Measurements from ENCODE around the gene PDE8A. TPM values are rescaled to one million over a fixed set of nuclear protein-coding genes. Genes with fewer than 3 reads are reported as not detected.

The PDE8A gene
- total RNA-seq, 1 donor from 2014 or later: 17.4 TPM

- intact Hi-C loops (cut with micrococcal nuclease): loop anchor here (1.0 to 2.0 kb wide), 2 partner anchors 81 to 92 kb away; partner anchors contain the start of gene PDE8A
- no peak overlapping the region for H3K4me3 Mint-ChIP-seq
- peaks cover 21% of the 10 kb centered on the region for H3K36me3 Mint-ChIP-seq (ENCODE audit: low read depth)
- no peaks in the 10 kb centered on the region for H3K9me3 Mint-ChIP-seq
- peaks cover 13% of the 10 kb centered on the region for H3K4me1 Mint-ChIP-seq (ENCODE audit: low read depth)
- peak overlapping the region; percentile 87 for H3K27ac Mint-ChIP-seq
- H3K27me3 Mint-ChIP-seq (ENCODE audit: insufficient read depth): no peaks in the 10 kb centered on the region
- no peak for DNase-seq (ENCODE audit: low spot score)
Measured at GRCh38 chr15:85072917-85073316, 91.3 kb downstream of the PDE8A start.

GRCh38 chr15:85073556-85074194 is 92.0 kb downstream of the PDE8A start:
- Mint-ChIP-seq H3K9me3 (no peaks in the 10 kb centered on the region), H3K4me1 (ENCODE audit: low read depth) (peaks cover 13% of the 10 kb centered on the region), H3K4me3 (no peak overlapping the region), H3K27me3 (ENCODE audit: insufficient read depth) (no peaks in the 10 kb centered on the region), H3K27ac (peak overlapping the region; percentile 87), H3K36me3 (ENCODE audit: low read depth) (peaks cover 21% of the 10 kb centered on the region)
- intact Hi-C loops (cut with micrococcal nuclease): loop anchor here (1.0 to 2.0 kb wide), 2 partner anchors 81 to 93 kb away; partner anchors contain the start of gene PDE8A
- DNase-seq (ENCODE audit: low spot score): no peak

GRCh38 chr15:85086855-85087254 is 105.2 kb downstream of the PDE8A start:
- Mint-ChIP-seq H3K4me1 (ENCODE audit: low read depth) (no peaks in the 10 kb centered on the region), H3K27me3 (ENCODE audit: insufficient read depth) (no peaks in the 10 kb centered on the region), H3K9me3 (no peaks in the 10 kb centered on the region), H3K27ac (no peak overlapping the region), H3K36me3 (ENCODE audit: low read depth) (peaks cover 10% of the 10 kb centered on the region), H3K4me3 (no peak overlapping the region)
- intact Hi-C loops (cut with micrococcal nuclease): no loop called here
- no peak for DNase-seq (ENCODE audit: low spot score)

GRCh38 chr15:85088300-85088699 is 106.6 kb downstream of the PDE8A start:
- Mint-ChIP-seq H3K27me3 (ENCODE audit: insufficient read depth) (no peaks in the 10 kb centered on the region), H3K27ac (no peak overlapping the region), H3K4me1 (ENCODE audit: low read depth) (no peaks in the 10 kb centered on the region), H3K36me3 (ENCODE audit: low read depth) (peaks cover 10% of the 10 kb centered on the region), H3K4me3 (no peak overlapping the region), H3K9me3 (no peaks in the 10 kb centered on the region)
- DNase-seq (ENCODE audit: low spot score): no peak
- intact Hi-C loops (cut with micrococcal nuclease): no loop called here

DNA sequence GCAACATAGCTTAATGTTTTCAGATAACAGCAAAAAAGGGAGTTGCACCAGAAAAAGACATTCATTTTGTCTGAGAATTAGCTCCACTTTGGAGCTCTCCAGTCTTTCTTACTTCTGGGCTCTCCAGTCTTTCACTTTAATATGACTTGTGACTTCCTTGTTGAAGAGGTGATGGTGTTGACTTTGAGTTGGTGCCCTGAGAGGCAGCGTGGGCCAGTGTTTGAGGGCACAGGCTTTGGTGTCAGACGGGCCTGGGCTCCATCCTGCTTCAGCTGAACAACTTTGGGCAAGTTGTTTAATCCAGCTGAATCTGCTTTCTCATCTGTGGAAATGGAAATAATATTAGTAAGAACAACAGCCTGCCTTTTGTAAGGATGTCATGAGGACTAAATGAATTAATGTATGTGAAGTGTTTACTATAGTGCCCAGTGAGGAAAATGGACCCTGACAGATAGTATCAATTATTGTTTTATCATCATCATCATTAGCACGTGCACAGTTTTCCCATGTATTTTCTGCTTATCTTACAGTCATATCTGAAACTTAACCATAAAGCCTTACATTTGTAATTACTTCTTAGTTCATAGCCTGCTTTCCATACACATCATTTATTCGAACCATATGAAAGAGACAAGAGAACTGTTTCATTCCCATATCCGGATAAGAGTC is 108.4 kb downstream of the PDE8A start:
- Mint-ChIP-seq H3K9me3 (no peaks in the 10 kb centered on the region), H3K4me3 (no peak overlapping the region), H3K27ac (no peak overlapping the region), H3K27me3 (ENCODE audit: insufficient read depth) (no peaks in the 10 kb centered on the region), H3K4me1 (ENCODE audit: low read depth) (no peaks in the 10 kb centered on the region), H3K36me3 (ENCODE audit: low read depth) (peaks cover 12% of the 10 kb centered on the region)
- intact Hi-C loops (cut with micrococcal nuclease): no loop called here
- DNase-seq (ENCODE audit: low spot score): no peak

DNA sequence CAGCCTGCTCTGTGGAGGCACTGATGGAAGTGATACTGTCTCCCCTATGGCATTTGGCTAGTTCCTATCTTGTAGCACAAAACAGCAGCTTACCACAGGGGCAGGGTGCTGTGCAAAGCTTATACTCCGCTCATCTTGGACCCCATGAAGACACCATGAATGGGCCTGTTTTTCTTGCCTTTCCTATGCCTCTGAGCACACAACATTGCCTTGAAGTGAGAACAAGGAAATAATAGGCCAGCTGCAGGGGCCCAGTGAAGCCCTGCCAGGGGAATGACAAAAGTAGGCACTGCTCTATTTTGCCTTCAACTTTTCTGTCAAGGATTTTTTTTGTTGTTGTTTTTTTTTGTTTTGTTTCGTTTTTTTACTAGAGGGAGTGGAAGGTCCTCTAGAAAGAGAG is 110.3 kb downstream of the PDE8A start:
- H3K27me3 Mint-ChIP-seq (ENCODE audit: insufficient read depth): no peaks in the 10 kb centered on the region

DNA sequence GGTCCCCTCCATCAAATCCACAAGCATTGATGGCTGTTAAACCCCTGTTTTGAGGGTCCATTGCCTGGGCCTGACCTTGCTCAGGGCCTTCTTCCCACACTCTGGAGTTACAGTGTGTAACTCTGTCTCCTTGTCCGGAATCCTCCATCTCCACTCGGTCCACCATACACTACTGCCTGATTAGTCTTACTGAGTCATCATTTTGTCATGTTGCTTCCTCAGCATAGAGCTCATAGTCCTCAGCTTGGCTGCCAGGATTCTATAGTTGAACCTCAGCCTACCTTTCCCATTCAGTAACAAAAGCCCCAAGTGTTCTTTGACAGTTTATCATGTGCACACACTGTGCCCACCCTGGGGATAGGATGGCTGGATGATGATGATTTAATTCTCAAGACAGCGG is 113.0 kb downstream of the PDE8A start:
- H3K4me1 Mint-ChIP-seq (ENCODE audit: low read depth): no peaks in the 10 kb centered on the region
- no peak overlapping the region for H3K27ac Mint-ChIP-seq
- no peaks in the 10 kb centered on the region for H3K27me3 Mint-ChIP-seq (ENCODE audit: insufficient read depth)
- no peak overlapping the region for H3K4me3 Mint-ChIP-seq
- H3K9me3 Mint-ChIP-seq: no peaks in the 10 kb centered on the region
- intact Hi-C loops (cut with micrococcal nuclease): no loop called here
- H3K36me3 Mint-ChIP-seq (ENCODE audit: low read depth): peaks cover 18% of the 10 kb centered on the region
- no peak for DNase-seq (ENCODE audit: low spot score)

More for the DNA sequence above, 110.3 kb downstream of the PDE8A start:
- Mint-ChIP-seq H3K36me3 (ENCODE audit: low read depth) (peaks cover 16% of the 10 kb centered on the region), H3K27ac (no peak overlapping the region), H3K4me1 (ENCODE audit: low read depth) (no peaks in the 10 kb centered on the region), H3K4me3 (no peak overlapping the region), H3K9me3 (no peaks in the 10 kb centered on the region)
- intact Hi-C loops (cut with micrococcal nuclease): no loop called here
- DNase-seq (ENCODE audit: low spot score): no peak

DNA sequence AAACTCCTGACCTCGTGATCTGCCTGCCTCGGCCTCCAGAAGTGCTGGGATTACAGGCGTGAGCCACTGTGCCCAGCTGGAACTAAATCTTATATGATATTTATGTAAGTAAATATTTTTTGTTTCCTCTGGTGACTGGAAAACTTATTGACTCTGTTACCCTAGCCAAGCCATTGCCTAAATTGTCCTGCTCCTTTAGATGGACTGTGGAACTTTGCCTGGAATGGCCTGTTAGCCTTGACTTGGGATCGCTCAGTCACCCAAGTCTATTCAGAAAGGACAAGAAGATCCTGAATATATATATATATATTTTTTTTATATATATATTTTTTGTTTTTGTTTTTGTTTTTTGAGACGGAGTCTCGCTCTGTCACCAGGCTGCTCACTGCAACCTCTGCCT is 113.9 kb downstream of the PDE8A start:
- no peaks in the 10 kb centered on the region for H3K9me3 Mint-ChIP-seq
- H3K36me3 Mint-ChIP-seq (ENCODE audit: low read depth): peaks cover 20% of the 10 kb centered on the region
- H3K4me1 Mint-ChIP-seq (ENCODE audit: low read depth): no peaks in the 10 kb centered on the region
- no peak overlapping the region for H3K4me3 Mint-ChIP-seq
- H3K27ac Mint-ChIP-seq: no peak overlapping the region
- intact Hi-C loops (cut with micrococcal nuclease): no loop called here
- DNase-seq (ENCODE audit: low spot score): no peak
- H3K27me3 Mint-ChIP-seq (ENCODE audit: insufficient read depth): no peaks in the 10 kb centered on the region

DNA sequence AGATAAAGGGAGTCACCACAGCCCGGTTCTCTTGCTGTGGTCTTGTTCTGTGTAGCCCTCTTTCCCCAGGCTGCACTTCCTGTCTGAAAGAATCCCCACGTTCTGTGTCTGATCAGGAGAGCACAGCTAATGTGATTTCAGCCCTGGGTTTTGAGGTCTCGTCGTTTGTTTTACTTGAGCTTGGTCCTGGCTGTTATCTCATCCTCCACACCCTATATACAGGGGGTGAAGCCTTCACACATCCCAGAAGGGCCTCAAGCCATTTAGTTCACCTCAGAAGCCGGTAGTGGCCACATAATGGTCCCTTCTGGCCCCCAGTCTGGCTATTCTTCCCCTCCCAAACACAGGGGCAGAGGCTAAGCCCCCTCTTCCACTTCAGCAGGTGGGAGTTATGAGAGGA is 115.6 kb downstream of the PDE8A start:
- intact Hi-C loops (cut with micrococcal nuclease): no loop called here
- Mint-ChIP-seq H3K4me1 (ENCODE audit: low read depth) (no peaks in the 10 kb centered on the region), H3K4me3 (no peak overlapping the region), H3K36me3 (ENCODE audit: low read depth) (peaks cover 16% of the 10 kb centered on the region), H3K9me3 (no peaks in the 10 kb centered on the region), H3K27ac (no peak overlapping the region), H3K27me3 (ENCODE audit: insufficient read depth) (no peaks in the 10 kb centered on the region)
- no peak for DNase-seq (ENCODE audit: low spot score)

GRCh38 chr15:85097725-85098124 is 116.1 kb downstream of the PDE8A start:
- DNase-seq (ENCODE audit: low spot score): no peak

DNA sequence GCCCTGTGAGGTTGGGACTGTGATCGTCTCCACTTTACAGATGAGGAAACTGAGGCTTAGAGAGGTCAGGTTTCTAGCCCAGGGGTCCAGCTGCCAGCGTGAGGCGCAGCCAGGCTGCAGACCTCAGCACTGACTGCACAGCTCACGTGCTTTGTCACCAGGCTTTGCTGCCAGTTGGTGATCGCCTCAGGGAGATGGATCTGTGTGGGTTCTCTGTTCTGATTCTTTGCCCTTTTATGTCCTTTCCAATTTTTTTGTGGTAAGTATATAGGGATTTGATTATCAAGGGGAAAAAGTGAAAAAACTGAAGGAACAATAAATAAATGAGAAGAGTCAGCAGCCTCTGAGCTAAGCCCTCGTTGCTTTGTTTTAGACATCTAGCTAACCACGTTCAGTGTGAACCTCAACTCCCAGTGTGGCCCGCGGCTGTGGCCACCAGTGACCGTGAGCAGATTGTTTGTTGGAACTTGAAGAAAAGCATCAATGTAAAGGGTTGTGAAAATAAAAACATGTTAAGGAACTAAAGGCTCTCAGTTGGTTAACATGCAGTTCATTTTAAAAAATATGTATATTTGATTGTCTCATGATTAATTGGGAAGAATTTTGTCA is 117.6 kb downstream of the PDE8A start:
- DNase-seq (ENCODE audit: low spot score): no peak
- Mint-ChIP-seq H3K4me1 (ENCODE audit: low read depth) (no peaks in the 10 kb centered on the region), H3K27ac (no peak overlapping the region)

More at GRCh38 chr15:85097725-85098124, 116.1 kb downstream of the PDE8A start:
- H3K4me3 Mint-ChIP-seq: no peak overlapping the region
- no peaks in the 10 kb centered on the region for H3K4me1 Mint-ChIP-seq (ENCODE audit: low read depth)
- no peak overlapping the region for H3K27ac Mint-ChIP-seq
- H3K9me3 Mint-ChIP-seq: no peaks in the 10 kb centered on the region
- no peaks in the 10 kb centered on the region for H3K27me3 Mint-ChIP-seq (ENCODE audit: insufficient read depth)
- peaks cover 16% of the 10 kb centered on the region for H3K36me3 Mint-ChIP-seq (ENCODE audit: low read depth)
- intact Hi-C loops (cut with micrococcal nuclease): loop anchor here (2.0 kb wide), 1 partner anchor 21 kb away; no protein-coding TSS in a partner anchor

DNA sequence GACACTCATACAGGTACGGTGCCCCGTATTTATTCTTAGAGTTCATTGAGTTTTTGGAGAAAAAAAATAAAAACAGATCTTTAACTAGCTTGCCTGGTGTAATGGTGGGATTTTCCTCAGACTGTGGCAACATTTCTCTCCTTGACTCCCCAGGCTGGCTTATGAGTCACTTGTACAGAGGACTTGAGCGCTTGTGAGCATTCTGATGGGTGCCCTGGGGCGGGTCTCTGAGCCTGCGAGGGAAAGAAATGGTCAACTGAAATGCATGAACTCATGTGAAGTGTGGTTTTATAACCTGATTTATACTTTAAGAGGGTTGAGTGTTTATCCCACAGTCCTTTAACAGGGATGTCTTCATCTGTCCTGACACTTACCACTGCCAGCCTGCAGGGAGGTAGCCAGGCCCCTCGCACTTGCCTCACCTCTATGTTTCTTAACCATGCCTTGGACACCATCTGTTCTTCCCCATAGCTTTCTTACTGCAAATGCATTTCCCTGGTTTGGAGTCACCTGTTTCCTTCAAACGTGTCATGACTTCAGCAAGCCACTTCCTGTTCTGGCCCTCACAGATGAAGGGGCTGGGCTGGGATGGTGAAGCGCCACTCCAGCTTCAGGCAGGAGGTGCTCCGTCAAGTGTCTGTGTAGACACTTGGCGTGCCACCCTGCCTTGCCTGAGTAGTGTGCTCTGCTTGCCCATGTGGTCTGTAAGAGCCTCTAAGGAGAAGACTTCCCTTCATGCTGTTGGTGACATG is 118.7 kb downstream of the PDE8A start:
- no peak overlapping the region for H3K4me3 Mint-ChIP-seq
- intact Hi-C loops (cut with micrococcal nuclease): no loop called here
- DNase-seq (ENCODE audit: low spot score): peak; percentile 1

More for the DNA sequence above, 117.6 kb downstream of the PDE8A start:
- no peaks in the 10 kb centered on the region for H3K27me3 Mint-ChIP-seq (ENCODE audit: insufficient read depth)
- no peaks in the 10 kb centered on the region for H3K9me3 Mint-ChIP-seq
- no peak overlapping the region for H3K4me3 Mint-ChIP-seq
- intact Hi-C loops (cut with micrococcal nuclease): loop anchor here (2.0 kb wide), 1 partner anchor 22 kb away; no protein-coding TSS in a partner anchor
- H3K36me3 Mint-ChIP-seq (ENCODE audit: low read depth): peaks cover 15% of the 10 kb centered on the region

More for the DNA sequence above, 118.7 kb downstream of the PDE8A start:
- H3K27me3 Mint-ChIP-seq (ENCODE audit: insufficient read depth): no peaks in the 10 kb centered on the region
- H3K4me1 Mint-ChIP-seq (ENCODE audit: low read depth): no peaks in the 10 kb centered on the region
- no peaks in the 10 kb centered on the region for H3K9me3 Mint-ChIP-seq
- H3K27ac Mint-ChIP-seq: no peak overlapping the region
- peaks cover 10% of the 10 kb centered on the region for H3K36me3 Mint-ChIP-seq (ENCODE audit: low read depth)
